Loucy (cell line): ENCODE measurements around the gene C6orf163.

Experiments used
- EZH2phosphoT487 ChIP-seq: fragments of 200-600 bp; IDR thresholded peaks from 2 replicates; pipeline ENCODE4 v1.6.1; 2018; ENCODE audit warnings: antibody characterized with exemption, mild to moderate bottlenecking, moderate library complexity, borderline replicate concordance
- TF ChIP-seq, protein P1 (sequence below): fragments of 200-600 bp; sonication (generic); conservative IDR thresholded peaks from 2 replicates; pipeline ENCODE4 v1.5.1; 2014; ENCODE audit warnings: mild to moderate bottlenecking, antibody characterized with exemption, low read length

- TF ChIP-seq, protein P1, sequence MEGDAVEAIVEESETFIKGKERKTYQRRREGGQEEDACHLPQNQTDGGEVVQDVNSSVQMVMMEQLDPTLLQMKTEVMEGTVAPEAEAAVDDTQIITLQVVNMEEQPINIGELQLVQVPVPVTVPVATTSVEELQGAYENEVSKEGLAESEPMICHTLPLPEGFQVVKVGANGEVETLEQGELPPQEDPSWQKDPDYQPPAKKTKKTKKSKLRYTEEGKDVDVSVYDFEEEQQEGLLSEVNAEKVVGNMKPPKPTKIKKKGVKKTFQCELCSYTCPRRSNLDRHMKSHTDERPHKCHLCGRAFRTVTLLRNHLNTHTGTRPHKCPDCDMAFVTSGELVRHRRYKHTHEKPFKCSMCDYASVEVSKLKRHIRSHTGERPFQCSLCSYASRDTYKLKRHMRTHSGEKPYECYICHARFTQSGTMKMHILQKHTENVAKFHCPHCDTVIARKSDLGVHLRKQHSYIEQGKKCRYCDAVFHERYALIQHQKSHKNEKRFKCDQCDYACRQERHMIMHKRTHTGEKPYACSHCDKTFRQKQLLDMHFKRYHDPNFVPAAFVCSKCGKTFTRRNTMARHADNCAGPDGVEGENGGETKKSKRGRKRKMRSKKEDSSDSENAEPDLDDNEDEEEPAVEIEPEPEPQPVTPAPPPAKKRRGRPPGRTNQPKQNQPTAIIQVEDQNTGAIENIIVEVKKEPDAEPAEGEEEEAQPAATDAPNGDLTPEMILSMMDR: no peak
- no peak for TF ChIP-seq EZH2phosphoT487
Measured at GRCh38 chr6:87373377-87373776, 28.8 kb downstream of the C6orf163 start.
